Thoracic aorta (tissue), 2 donors: ENCODE measurements around the gene PML. TPM values are rescaled to one million over a fixed set of nuclear protein-coding genes. Genes with fewer than 3 reads are reported as not detected.

ENCODE experiments used
- ATAC-seq: fragments of 150-250 bp; one replicate; pipeline ENCODE4 v1.8.0; 2017; ENCODE audit warnings: low read depth; ENCODE audit not compliant: insufficient number of reproducible peaks, low FRiP score
- DNase-seq: peaks from one replicate; pipeline ENCODE4 v3.0.0-alpha.2; 2020; ENCODE audit warnings: low spot score
- H3K27ac ChIP-seq, 2 donors: fragments of 200-600 bp; sonication (generic); 1 replicate in 1 of 2; 2 replicates in 1 of 2; pipeline ENCODE4 v1.5.1; 2016; ENCODE audit warnings: mild to moderate bottlenecking in 2 of 2, moderate library complexity in 2 of 2
- H3K27me3 ChIP-seq: fragments of 200-600 bp; sonication (generic); replicated peaks from 2 replicates; pipeline ENCODE4 v1.6.0; 2016; ENCODE audit warnings: mild to moderate bottlenecking; ENCODE audit not compliant: insufficient read depth
- H3K36me3 ChIP-seq: fragments of 200-600 bp; sonication (generic); one replicate; pipeline ENCODE4 v1.5.1; 2016
- H3K4me1 ChIP-seq, 2 donors: fragments of 200-600 bp; sonication (generic); 1 replicate in 1 of 2; 2 replicates in 1 of 2; pipeline versions ENCODE4 v1.5.1 to v1.6.0; 2016; ENCODE audit warnings: low read depth in 2 of 2, mild to moderate bottlenecking in 1 of 2; ENCODE audit not compliant: control insufficient read depth in 1 of 2
- H3K4me3 ChIP-seq: fragments of 200-600 bp; sonication (generic); 2 replicates; pipeline ENCODE4 v1.5.1; 2016; ENCODE audit warnings: mild to moderate bottlenecking
- H3K9me3 ChIP-seq: fragments of 200-600 bp; sonication (generic); 2 replicates; pipeline ENCODE4 v1.5.1; 2016
- total RNA-seq, 2 donors: library from RNA; depleted of rRNA; stranded (reverse); fragments of >200 nt; gene quantifications; one replicate each; pipeline versions ENCODE4 v1.1.0 to v1.2.3, GENCODE V29; 2016
- TF ChIP-seq, protein P1 (sequence below): fragments of 200-600 bp; sonication (generic); IDR thresholded peaks from one replicate; pipeline ENCODE4 v1.5.1; 2019; ENCODE audit warnings: antibody characterized with exemption

Gene PML
- total RNA-seq, 2 donors from 2014 or later = 77.2 to 138 TPM

DNA sequence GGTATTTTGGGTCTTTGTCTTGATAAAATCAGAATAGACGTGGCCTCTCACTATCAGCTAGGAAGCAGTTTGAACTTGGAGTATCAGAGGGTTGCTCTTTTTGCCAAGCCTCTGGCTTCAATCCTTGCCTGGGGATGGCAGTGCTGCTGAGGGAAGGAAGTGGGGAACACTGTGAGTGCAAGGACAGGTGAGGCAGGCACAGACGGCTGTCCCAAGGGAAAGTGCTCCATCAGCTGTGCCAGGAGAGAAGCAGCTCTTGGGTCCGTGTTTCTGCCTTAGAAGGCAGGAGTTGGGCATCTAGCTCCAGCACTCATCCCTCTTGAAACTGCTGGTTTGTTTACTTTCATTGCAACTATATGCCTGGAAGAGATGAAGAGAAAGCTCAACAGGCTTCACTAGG, 33.2 kb downstream of the PML start:
- TF ChIP-seq, protein P1, sequence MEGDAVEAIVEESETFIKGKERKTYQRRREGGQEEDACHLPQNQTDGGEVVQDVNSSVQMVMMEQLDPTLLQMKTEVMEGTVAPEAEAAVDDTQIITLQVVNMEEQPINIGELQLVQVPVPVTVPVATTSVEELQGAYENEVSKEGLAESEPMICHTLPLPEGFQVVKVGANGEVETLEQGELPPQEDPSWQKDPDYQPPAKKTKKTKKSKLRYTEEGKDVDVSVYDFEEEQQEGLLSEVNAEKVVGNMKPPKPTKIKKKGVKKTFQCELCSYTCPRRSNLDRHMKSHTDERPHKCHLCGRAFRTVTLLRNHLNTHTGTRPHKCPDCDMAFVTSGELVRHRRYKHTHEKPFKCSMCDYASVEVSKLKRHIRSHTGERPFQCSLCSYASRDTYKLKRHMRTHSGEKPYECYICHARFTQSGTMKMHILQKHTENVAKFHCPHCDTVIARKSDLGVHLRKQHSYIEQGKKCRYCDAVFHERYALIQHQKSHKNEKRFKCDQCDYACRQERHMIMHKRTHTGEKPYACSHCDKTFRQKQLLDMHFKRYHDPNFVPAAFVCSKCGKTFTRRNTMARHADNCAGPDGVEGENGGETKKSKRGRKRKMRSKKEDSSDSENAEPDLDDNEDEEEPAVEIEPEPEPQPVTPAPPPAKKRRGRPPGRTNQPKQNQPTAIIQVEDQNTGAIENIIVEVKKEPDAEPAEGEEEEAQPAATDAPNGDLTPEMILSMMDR = no peak
- H3K27ac ChIP-seq = no peak overlapping the region
- peaks cover 37% of the 10 kb centered on the region for H3K36me3 ChIP-seq
- H3K4me1 ChIP-seq = no peaks in the 10 kb centered on the region
- H3K27me3 ChIP-seq = no peaks in the 10 kb centered on the region
- ATAC-seq (no peak), DNase-seq (no peak)
- no peak overlapping the region for H3K4me3 ChIP-seq
- H3K9me3 ChIP-seq = no peaks in the 10 kb centered on the region

DNA sequence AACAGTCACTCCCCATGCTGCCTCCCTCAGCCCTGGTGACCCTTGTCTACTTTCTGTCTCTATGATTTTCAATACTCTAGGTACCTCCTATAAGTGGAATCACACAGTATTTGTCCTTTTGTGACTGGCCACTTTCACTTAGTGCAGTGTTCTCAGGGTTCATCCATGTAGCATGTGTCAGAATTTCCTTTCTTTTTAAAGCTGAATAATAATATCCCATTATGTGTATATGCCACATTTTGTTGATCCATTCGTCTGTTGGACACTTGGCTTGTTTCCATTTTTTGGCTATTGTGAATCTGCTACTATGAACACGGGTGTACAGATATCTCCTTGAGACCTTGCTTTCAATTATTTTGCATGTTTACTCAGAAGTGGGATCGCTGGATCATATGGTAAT, 34.1 kb downstream of the PML start:
- TF ChIP-seq, protein P1 = no peak
- ATAC-seq (no peak), DNase-seq (no peak)
- Histone ChIP-seq H3K27me3 (no peaks in the 10 kb centered on the region), H3K9me3 (no peaks in the 10 kb centered on the region), H3K27ac (no peak overlapping the region), H3K36me3 (peaks cover 37% of the 10 kb centered on the region), H3K4me3 (no peak overlapping the region), H3K4me1 (no peaks in the 10 kb centered on the region)

DNA sequence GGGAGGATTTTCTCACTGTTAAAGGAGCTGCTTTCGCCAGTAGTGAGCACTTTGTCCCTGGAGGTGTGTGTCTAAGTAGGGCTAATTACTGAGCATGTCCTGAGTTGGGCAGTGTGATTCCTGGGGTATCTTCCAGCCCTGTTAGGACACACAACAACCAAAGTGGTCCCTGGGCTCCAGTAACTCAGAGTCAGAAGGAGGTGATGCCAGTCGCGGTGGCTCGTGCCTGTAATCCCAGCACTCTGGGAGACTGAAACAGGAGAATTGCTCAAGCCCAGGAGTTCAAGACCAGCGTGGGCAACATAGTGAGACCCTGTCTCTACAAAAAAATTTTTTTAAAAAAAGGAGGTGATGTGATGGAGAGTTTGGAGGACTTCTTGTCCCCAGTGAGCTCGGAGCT, 37.5 kb downstream of the PML start:
- TF ChIP-seq, protein P1 = no peak
- H3K27me3 ChIP-seq = no peaks in the 10 kb centered on the region
- no peaks in the 10 kb centered on the region for H3K9me3 ChIP-seq
- ATAC-seq (no peak), DNase-seq (no peak)
- H3K4me3 ChIP-seq = no peak overlapping the region
- H3K4me1 ChIP-seq = no peaks in the 10 kb centered on the region
- H3K36me3 ChIP-seq = peaks cover 42% of the 10 kb centered on the region
- H3K27ac ChIP-seq = no peak overlapping the region

DNA sequence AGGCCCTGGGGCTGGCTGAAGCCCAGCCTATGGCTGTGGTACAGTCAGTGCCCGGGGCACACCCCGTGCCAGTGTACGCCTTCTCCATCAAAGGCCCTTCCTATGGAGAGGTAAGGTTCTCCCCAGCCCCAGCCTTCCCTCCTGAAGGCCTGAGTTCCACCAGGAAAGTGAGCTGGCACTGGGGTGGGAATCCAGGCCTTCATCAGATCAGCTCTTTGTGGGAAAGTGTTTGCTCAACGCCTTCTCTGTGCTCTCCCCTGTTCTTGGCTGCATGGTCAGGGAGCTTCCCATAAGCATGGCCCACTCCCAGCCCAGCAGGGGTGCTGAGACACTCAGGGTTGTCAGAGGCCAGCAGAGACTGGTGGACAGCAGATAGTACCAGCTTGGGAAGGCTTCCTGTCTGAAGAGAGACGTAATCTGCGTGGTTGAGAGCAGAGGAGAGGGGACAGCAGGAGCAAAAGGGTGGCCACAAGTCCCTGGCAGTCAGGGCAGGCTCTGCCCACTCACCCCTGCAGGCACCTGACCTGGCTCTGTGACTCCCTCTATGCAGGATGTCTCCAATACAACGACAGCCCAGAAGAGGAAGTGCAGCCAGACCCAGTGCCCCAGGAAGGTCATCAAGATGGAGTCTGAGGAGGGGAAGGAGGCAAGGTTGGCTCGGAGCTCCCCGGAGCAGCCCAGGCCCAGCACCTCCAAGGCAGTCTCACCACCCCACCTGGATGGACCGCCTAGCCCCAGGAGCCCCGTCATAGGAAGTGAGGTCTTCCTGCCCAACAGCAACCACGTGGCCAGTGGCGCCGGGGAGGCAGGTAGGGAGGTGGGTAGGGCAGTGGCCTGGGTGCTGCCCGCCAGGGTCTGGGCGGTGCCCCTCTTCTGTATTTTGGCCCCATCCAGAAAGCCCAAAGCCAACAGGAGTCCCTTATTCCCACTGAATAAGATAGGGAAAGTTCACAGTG, 38.4 kb downstream of the PML start:
- Histone ChIP-seq H3K9me3 (no peaks in the 10 kb centered on the region), H3K36me3 (peaks cover 42% of the 10 kb centered on the region), H3K27me3 (no peaks in the 10 kb centered on the region), H3K27ac (no peak overlapping the region), H3K4me3 (no peak overlapping the region), H3K4me1 (no peaks in the 10 kb centered on the region)
- no peak for ATAC-seq
- TF ChIP-seq, protein P1 = no peak
- no peak for DNase-seq

DNA sequence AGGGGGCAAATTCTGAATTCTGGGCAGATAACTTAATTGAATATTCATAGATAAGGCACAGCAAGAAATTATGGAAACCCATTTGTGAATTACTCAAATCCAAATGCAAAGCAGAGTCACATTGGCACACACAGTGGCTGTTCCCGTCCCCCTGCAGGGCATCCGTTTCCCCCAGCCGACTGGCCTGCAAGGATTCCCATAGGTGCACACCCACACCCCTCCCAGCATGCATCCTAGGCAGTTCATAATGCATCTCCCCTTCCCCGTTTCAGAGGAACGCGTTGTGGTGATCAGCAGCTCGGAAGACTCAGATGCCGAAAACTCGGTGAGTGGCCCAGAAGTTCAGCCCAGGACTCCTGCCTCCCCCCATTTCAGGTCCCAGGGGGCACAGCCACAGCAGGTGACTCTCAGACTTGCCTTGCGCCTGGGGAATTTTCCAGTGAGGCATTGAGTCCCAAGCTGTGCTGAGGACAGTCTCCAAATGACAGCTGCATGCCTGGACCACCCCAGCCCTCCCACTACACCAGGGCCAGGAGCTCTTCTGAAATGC, 39.8 kb downstream of the PML start:
- DNase-seq (no peak), ATAC-seq (no peak)
- no peaks in the 10 kb centered on the region for H3K27me3 ChIP-seq
- no peak overlapping the region for H3K27ac ChIP-seq
- H3K36me3 ChIP-seq = peaks cover 42% of the 10 kb centered on the region
- TF ChIP-seq, protein P1 = no peak
- H3K4me3 ChIP-seq = no peak overlapping the region
- no peaks in the 10 kb centered on the region for H3K9me3 ChIP-seq
- H3K4me1 ChIP-seq = peaks cover 5 to 6% of the 10 kb centered on the region in 2 donors
